GM21786 (cell line): ENCODE results near the gene PTPRN.
A peak's percentile ranks its signal among the peaks of the same experiment; 100 is the strongest.
"Not testable (repeated sequence)": the region's sequence is repeated elsewhere in the genome, so short reads cannot be mapped to it uniquely, and the experiment has no call there.

Source experiments
- ATAC-seq: cut with Tn5 transposase; IDR thresholded peaks from one replicate; pipeline ENCODE4 v1.9.1; 2021; ENCODE audit not compliant: unreplicated experiment

Gene PTPRN

GRCh38 chr2:219271021-219271420 lies 38.2 kb downstream of the PTPRN start:
- ATAC-seq, result no peak

GRCh38 chr2:219270055-219270372 lies 39.2 kb downstream of the PTPRN start:
- no peak for ATAC-seq

- ATAC-seq, result no peak
These were observed 39.7 kb downstream of the PTPRN start for GRCh38 chr2:219269362-219270054.

- no peak for ATAC-seq
These were observed 40.9 kb downstream of the PTPRN start for GRCh38 chr2:219268294-219268693.

- no peak for ATAC-seq
These were observed 42.3 kb downstream of the PTPRN start for GRCh38 chr2:219266886-219267285.

GRCh38 chr2:219266232-219266631 lies 43.0 kb downstream of the PTPRN start:
- ATAC-seq, result no peak

GRCh38 chr2:219261024-219261855 lies 48.0 kb downstream of the PTPRN start:
- no peak for ATAC-seq

GRCh38 chr2:219258942-219259341 lies 50.3 kb downstream of the PTPRN start:
- ATAC-seq, result not testable (repeated sequence)

- peak; percentile 35 for ATAC-seq
These were observed 54.5 kb downstream of the PTPRN start for GRCh38 chr2:219254590-219255201.

GRCh38 chr2:219253753-219254589 lies 55.2 kb downstream of the PTPRN start, which contains the start of gene TUBA4A:
Gene TUBA4A, minus strand, starts transcription at chr2:219253918. Its CDS starts 60 bp downstream, at chr2:219253858.
- peak; percentile 35 for ATAC-seq

GRCh38 chr2:219252900-219253752 lies 56.1 kb downstream of the PTPRN start, which contains the start of gene TUBA4B:
Gene TUBA4B, plus strand, starts transcription at chr2:219253243. Its CDS starts 165 bp downstream, at chr2:219253408.
- peak; percentile 0 for ATAC-seq

- ATAC-seq, result no peak
These were observed 56.7 kb downstream of the PTPRN start for GRCh38 chr2:219252570-219252899.

- no peak for ATAC-seq
These were observed 57.1 kb downstream of the PTPRN start for GRCh38 chr2:219252084-219252483.

- no peak for ATAC-seq
These were observed 57.5 kb downstream of the PTPRN start for GRCh38 chr2:219251656-219252055.

GRCh38 chr2:219250049-219250781 lies 59.0 kb downstream of the PTPRN start:
- ATAC-seq, result no peak

- ATAC-seq, result peak; percentile 47
These were observed 59.8 kb downstream of the PTPRN start for GRCh38 chr2:219249203-219249980.

- ATAC-seq, result no peak
These were observed 60.4 kb downstream of the PTPRN start for GRCh38 chr2:219248845-219249202.
